Middle frontal gyrus (tissue), 1 donor: ENCODE results near the gene SP140.

ENCODE experiments used
- DNase-seq: peaks from one replicate; pipeline ENCODE4 v3.0.0-alpha.2; 2015; ENCODE audit warnings: low spot score; ENCODE audit errors: extremely low spot score

Gene SP140

GRCh38 chr2:230362030-230362691, 136.6 kb downstream of the SP140 start:
- DNase-seq = no peak
